Thoracic aorta (tissue), 2 donors: ENCODE results near the gene DTX3. TPM values are rescaled to one million over a fixed set of nuclear protein-coding genes. Genes with fewer than 3 reads are reported as not detected.

Experiments
- ATAC-seq: fragments of 150-250 bp; one replicate; pipeline ENCODE4 v1.8.0; 2017; ENCODE audit warnings: low read depth; ENCODE audit not compliant: insufficient number of reproducible peaks, low FRiP score
- DNase-seq: peaks from one replicate; pipeline ENCODE4 v3.0.0-alpha.2; 2020; ENCODE audit warnings: low spot score
- H3K27ac ChIP-seq, 2 donors: fragments of 200-600 bp; sonication (generic); 1 replicate in 1 of 2; 2 replicates in 1 of 2; pipeline ENCODE4 v1.5.1; 2016; ENCODE audit warnings: mild to moderate bottlenecking in 2 of 2, moderate library complexity in 2 of 2
- H3K27me3 ChIP-seq: fragments of 200-600 bp; sonication (generic); replicated peaks from 2 replicates; pipeline ENCODE4 v1.6.0; 2016; ENCODE audit warnings: mild to moderate bottlenecking; ENCODE audit not compliant: insufficient read depth
- H3K36me3 ChIP-seq: fragments of 200-600 bp; sonication (generic); one replicate; pipeline ENCODE4 v1.5.1; 2016
- H3K4me1 ChIP-seq, 2 donors: fragments of 200-600 bp; sonication (generic); 1 replicate in 1 of 2; 2 replicates in 1 of 2; pipeline versions ENCODE4 v1.5.1 to v1.6.0; 2016; ENCODE audit warnings: low read depth in 2 of 2, mild to moderate bottlenecking in 1 of 2; ENCODE audit not compliant: control insufficient read depth in 1 of 2
- H3K4me3 ChIP-seq: fragments of 200-600 bp; sonication (generic); 2 replicates; pipeline ENCODE4 v1.5.1; 2016; ENCODE audit warnings: mild to moderate bottlenecking
- H3K9me3 ChIP-seq: fragments of 200-600 bp; sonication (generic); 2 replicates; pipeline ENCODE4 v1.5.1; 2016
- CTCF ChIP-seq: fragments of 200-600 bp; sonication (generic); IDR thresholded peaks from one replicate; pipeline ENCODE4 v1.5.1; 2019; ENCODE audit warnings: antibody characterized with exemption
- total RNA-seq, 2 donors: library from RNA; depleted of rRNA; stranded (reverse); fragments of >200 nt; gene quantifications; one replicate each; pipeline versions ENCODE4 v1.1.0 to v1.2.3, GENCODE V29; 2016

Gene DTX3
- total RNA-seq, 2 donors from 2014 or later: 37.9 to 55.1 TPM

- H3K27me3 ChIP-seq: no peaks in the 10 kb centered on the region
- no peak for TF ChIP-seq CTCF
- DNase-seq: no peak
- peaks cover 28% of the 10 kb centered on the region for H3K36me3 ChIP-seq
- H3K4me3 ChIP-seq: peak overlapping the region; percentile 80
- H3K9me3 ChIP-seq: no peaks in the 10 kb centered on the region
- peaks cover 11 to 59% of the 10 kb centered on the region in 2 donors for H3K4me1 ChIP-seq
- ATAC-seq: no peak
- H3K27ac ChIP-seq: peak overlapping the region; percentile 42 to 99
Measured at GRCh38 chr12:57612711-57613426, 8.2 kb downstream of the DTX3 start.

- Histone ChIP-seq H3K4me1 (peaks cover 11 to 59% of the 10 kb centered on the region in 2 donors), H3K36me3 (peaks cover 28% of the 10 kb centered on the region), H3K27ac (no peak overlapping the region), H3K4me3 (no peak overlapping the region), H3K27me3 (no peaks in the 10 kb centered on the region), H3K9me3 (no peaks in the 10 kb centered on the region)
- TF ChIP-seq CTCF: no peak
- DNase-seq (no peak), ATAC-seq (no peak)
Measured at GRCh38 chr12:57613427-57614109, 8.9 kb downstream of the DTX3 start.

- no peaks in the 10 kb centered on the region for H3K9me3 ChIP-seq
- peaks cover 11 to 55% of the 10 kb centered on the region in 2 donors for H3K4me1 ChIP-seq
- no peak for TF ChIP-seq CTCF
- no peak overlapping the region for H3K4me3 ChIP-seq
- ATAC-seq (no peak), DNase-seq (no peak)
- H3K27ac ChIP-seq: no peak overlapping the region
- peaks cover 28% of the 10 kb centered on the region for H3K36me3 ChIP-seq
- H3K27me3 ChIP-seq: no peaks in the 10 kb centered on the region
Measured at GRCh38 chr12:57614178-57614947, 9.7 kb downstream of the DTX3 start.

- ATAC-seq (no peak), DNase-seq (no peak)
- H3K4me3 ChIP-seq: no peak overlapping the region
- H3K27ac ChIP-seq: no peak overlapping the region
- H3K27me3 ChIP-seq: no peaks in the 10 kb centered on the region
- H3K9me3 ChIP-seq: no peaks in the 10 kb centered on the region
- H3K36me3 ChIP-seq: peaks cover 28% of the 10 kb centered on the region
- TF ChIP-seq CTCF: no peak
- H3K4me1 ChIP-seq: peaks cover 11 to 48% of the 10 kb centered on the region in 2 donors
Measured at GRCh38 chr12:57614948-57615500, 10.4 kb downstream of the DTX3 start.

GRCh38 chr12:57615637-57616036 is 11.0 kb downstream of the DTX3 start:
- peaks cover 28% of the 10 kb centered on the region for H3K36me3 ChIP-seq
- H3K27ac ChIP-seq: no peak overlapping the region
- DNase-seq: no peak
- TF ChIP-seq CTCF: no peak
- peaks cover 11 to 43% of the 10 kb centered on the region in 2 donors for H3K4me1 ChIP-seq
- H3K27me3 ChIP-seq: no peaks in the 10 kb centered on the region
- ATAC-seq: no peak
- no peaks in the 10 kb centered on the region for H3K9me3 ChIP-seq
- H3K4me3 ChIP-seq: no peak overlapping the region
